ENCODE results near the gene PTPN11. TPM values are rescaled to one million over a fixed set of nuclear protein-coding genes. Genes with fewer than 3 reads are reported as not detected.
"Not testable (repeated sequence)": the region's sequence is repeated elsewhere in the genome, so short reads cannot be mapped to it uniquely, and the experiment has no call there.

PTPN11 gene
- total and polyA plus RNA-seq, 2 of the 13 experiments (the other 11 are each of a cell fraction or from before 2014, with no cell fraction given) = 30.0 to 63.5 TPM

- ATAC-seq = no peak
- CTCF ChIA-PET (ENCODE audit: low intra/inter-chr PET ratio, low total read pairs) = no interaction called here
- Histone ChIP-seq H4K20me1 (ENCODE audit: insufficient read depth, low read length) (no peaks in the 10 kb centered on the region), H3K9me3 (ENCODE audit: low read length) (no peaks in the 10 kb centered on the region), H3K4me1 (ENCODE audit: insufficient read depth, low read length) (no peaks in the 10 kb centered on the region), H3K27ac (ENCODE audit: extremely low read length, insufficient read depth, low read length) (no peak overlapping the region), H3K9ac (ENCODE audit: insufficient read depth, low read depth, low read length) (no peak overlapping the region), H3K79me2 (ENCODE audit: insufficient read depth, low read length) (peaks cover 5% of the 10 kb centered on the region), H3K4me3 (replicated peaks in 1 of 3; ENCODE audit: insufficient read depth in 1 of 3, low read depth in 2 of 3, low read length in 3 of 3) (no peak overlapping the region), H3K4me2 (ENCODE audit: low read depth, low read length) (no peak overlapping the region), H2AFZ (ENCODE audit: low read length) (no peak overlapping the region), H3K36me3 (replicated peaks in 1 of 2; ENCODE audit: control insufficient read depth in 1 of 2, insufficient read depth in 2 of 2, low read length in 2 of 2) (peaks cover 9 to 31% of the 10 kb centered on the region in 2 experiments; a peak in 4 of 5 replicates), H3K27me3 (ENCODE audit: control insufficient read depth in 1 of 2, insufficient read depth in 2 of 2, low read length in 2 of 2) (no peaks in the 10 kb centered on the region)
- whole genome bisulfite sequencing (ENCODE audit: low lambda C conversion rate) = 94% methylated on average over 3 of the region's 3 CpGs
- no peak for DNase-seq (ENCODE audit: low spot score)
- POLR2A ChIA-PET = no interaction called here
- TF ChIP-seq NR2F2 (IDR thresholded peaks at IDR 0.05; ENCODE audit: borderline replicate concordance, low read depth) (no peak), ZSCAN9 (CRISPR knock-in tag; IDR thresholded peaks at IDR 0.05; ENCODE audit: borderline replicate concordance) (no peak), AKAP8 (CRISPR knock-in tag; IDR thresholded peaks at IDR 0.05) (no peak), ZHX2 (IDR thresholded peaks at IDR 0.05; ENCODE audit: low read depth) (no peak), ZHX2 (CRISPR knock-in tag; IDR thresholded peaks at IDR 0.05; ENCODE audit: borderline replicate concordance) (no peak), ZNF44 (CRISPR knock-in tag; IDR thresholded peaks at IDR 0.05) (no peak)
- intact Hi-C loops (cut with micrococcal nuclease; ENCODE audit: unreplicated experiment) (no loop called here), in situ Hi-C loops (cut with HindIII; ENCODE audit: extremely low pct_ligation_motif_present, low pct_unique_long_range_greater_than_20kb) (no loop called here)
- no TSS peak for BruUV-seq (replicated peaks)
- no peak for FAIRE-seq
These were observed 28.4 kb downstream of the PTPN11 start for GRCh38 chr12:112447106-112447505.

GRCh38 chr12:112448165-112448564 is 29.4 kb downstream of the PTPN11 start:
- H2AFZ ChIP-seq (ENCODE audit: low read length); in situ Hi-C loops (cut with HindIII; ENCODE audit: extremely low pct_ligation_motif_present, low pct_unique_long_range_greater_than_20kb); BruUV-seq (replicated peaks); DNase-seq (ENCODE audit: low spot score); ATAC-seq; H3K4me1 ChIP-seq (ENCODE audit: insufficient read depth, low read length); H3K9me3 ChIP-seq (ENCODE audit: low read length); H4K20me1 ChIP-seq (ENCODE audit: insufficient read depth, low read length); H3K9ac ChIP-seq (ENCODE audit: insufficient read depth, low read depth, low read length); H3K79me2 ChIP-seq (ENCODE audit: insufficient read depth, low read length); FAIRE-seq; H3K4me2 ChIP-seq (ENCODE audit: low read depth, low read length); H3K4me3 ChIP-seq (replicated peaks in 1 of 3; ENCODE audit: insufficient read depth in 1 of 3, low read depth in 2 of 3, low read length in 3 of 3); H3K27me3 ChIP-seq (ENCODE audit: control insufficient read depth in 1 of 2, insufficient read depth in 2 of 2, low read length in 2 of 2); CTCF ChIA-PET (ENCODE audit: low intra/inter-chr PET ratio, low total read pairs); intact Hi-C loops (cut with micrococcal nuclease; ENCODE audit: unreplicated experiment); H3K27ac ChIP-seq (ENCODE audit: extremely low read length, insufficient read depth, low read length); POLR2A ChIA-PET: not testable (repeated sequence)
- WGBS (ENCODE audit: low lambda C conversion rate) = 98% methylated on average over 2 of the region's 2 CpGs
- H3K36me3 ChIP-seq (replicated peaks in 1 of 2; ENCODE audit: control insufficient read depth in 1 of 2, insufficient read depth in 2 of 2, low read length in 2 of 2) = peaks cover 11 to 35% of the 10 kb centered on the region in 2 experiments; a peak in 4 of 5 replicates
